HK-2 (cell line): ENCODE measurements around the gene RANBP3.
"Not testable (repeated sequence)": the region's sequence is repeated elsewhere in the genome, so short reads cannot be mapped to it uniquely, and the experiment has no call there.

Experiments
- DNase-seq: peaks from one replicate; pipeline ENCODE4 v3.0.0-alpha.2; 2018; ENCODE audit not compliant: unreplicated experiment

Gene RANBP3

GRCh38 chr19:6006896-6007295, 29.0 kb upstream of the RANBP3 start:
- no peak for DNase-seq

- DNase-seq, result not testable (repeated sequence)
Measured at GRCh38 chr19:6006070-6006446, 28.1 kb upstream of the RANBP3 start.

- no peak for DNase-seq
Measured at GRCh38 chr19:6005321-6006069, 27.6 kb upstream of the RANBP3 start.

GRCh38 chr19:6003976-6004375, 26.0 kb upstream of the RANBP3 start:
- no peak for DNase-seq

DNA sequence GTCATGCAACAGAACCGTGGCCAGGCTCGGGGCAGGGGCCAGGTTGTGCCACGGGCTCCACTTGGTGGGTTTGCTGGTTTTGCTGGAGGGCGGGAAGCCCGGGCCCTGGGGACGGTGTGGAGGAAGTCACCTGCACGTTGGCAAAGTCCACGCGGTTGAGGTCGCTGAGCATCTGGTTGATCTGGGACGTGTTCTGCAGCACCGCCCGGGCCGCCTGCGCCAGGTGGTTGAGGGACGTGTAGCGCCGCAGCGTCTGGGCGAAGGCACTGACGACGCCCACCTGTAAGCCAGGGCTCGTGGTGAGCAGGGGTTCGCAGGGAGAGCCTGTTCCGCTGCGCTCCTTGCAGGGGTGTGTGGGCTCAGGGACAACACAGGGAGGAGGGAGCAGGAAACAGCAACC, 24.7 kb upstream of the RANBP3 start:
- no peak for DNase-seq

GRCh38 chr19:6000228-6000847, 22.4 kb upstream of the RANBP3 start:
- no peak for DNase-seq

DNA sequence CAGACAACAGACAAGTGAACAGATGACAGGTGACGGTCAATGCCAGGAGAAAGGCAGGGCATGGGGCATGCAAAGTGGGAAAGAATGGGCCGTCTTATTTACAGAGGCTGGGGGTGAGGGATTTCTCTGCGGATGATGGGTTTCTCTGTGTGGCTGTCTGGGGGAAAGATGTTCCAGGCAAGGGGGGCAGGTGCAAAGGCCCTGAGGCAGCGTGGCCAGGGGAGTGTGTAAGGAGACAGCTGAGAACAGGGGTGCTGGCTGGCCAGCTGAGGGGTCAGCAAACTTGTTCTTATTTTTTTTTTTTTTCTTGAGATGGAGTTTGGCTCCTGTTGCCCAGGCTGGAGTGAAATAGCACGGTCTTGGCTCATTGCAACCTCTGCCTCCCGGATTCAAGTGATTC, 21.8 kb upstream of the RANBP3 start:
- DNase-seq, result no peak

GRCh38 chr19:5997371-5997770, 19.4 kb upstream of the RANBP3 start:
- DNase-seq, result no peak

- no peak for DNase-seq
Measured at GRCh38 chr19:5996623-5997320, 18.8 kb upstream of the RANBP3 start.

GRCh38 chr19:5996102-5996501, 18.2 kb upstream of the RANBP3 start:
- DNase-seq, result no peak

DNA sequence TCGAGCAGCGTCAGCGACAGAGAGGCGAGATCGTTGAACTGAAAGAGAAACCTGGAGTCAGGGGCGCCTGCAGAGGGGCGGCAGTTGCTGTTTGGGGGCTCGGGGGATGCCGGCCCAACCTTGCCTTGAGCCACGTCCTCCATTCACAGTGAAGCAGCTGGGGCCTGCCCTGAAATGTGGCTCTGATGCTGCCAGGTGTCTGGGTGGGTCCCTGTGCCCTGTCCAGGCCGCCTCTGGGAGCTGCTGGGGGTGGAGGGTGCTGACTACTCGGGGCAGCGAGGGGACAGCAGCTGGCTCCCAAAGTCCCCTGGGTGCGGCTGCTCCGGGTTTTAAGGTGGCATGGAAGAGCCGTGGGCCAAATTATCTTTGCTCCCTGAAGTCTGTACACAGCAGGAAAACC, 17.7 kb upstream of the RANBP3 start:
- no peak for DNase-seq

- DNase-seq, result no peak
Measured at GRCh38 chr19:5994405-5995165, 16.6 kb upstream of the RANBP3 start.

- no peak for DNase-seq
Measured at GRCh38 chr19:5993648-5994358, 15.9 kb upstream of the RANBP3 start.

GRCh38 chr19:5993201-5993600, 15.3 kb upstream of the RANBP3 start:
- DNase-seq, result no peak

DNA sequence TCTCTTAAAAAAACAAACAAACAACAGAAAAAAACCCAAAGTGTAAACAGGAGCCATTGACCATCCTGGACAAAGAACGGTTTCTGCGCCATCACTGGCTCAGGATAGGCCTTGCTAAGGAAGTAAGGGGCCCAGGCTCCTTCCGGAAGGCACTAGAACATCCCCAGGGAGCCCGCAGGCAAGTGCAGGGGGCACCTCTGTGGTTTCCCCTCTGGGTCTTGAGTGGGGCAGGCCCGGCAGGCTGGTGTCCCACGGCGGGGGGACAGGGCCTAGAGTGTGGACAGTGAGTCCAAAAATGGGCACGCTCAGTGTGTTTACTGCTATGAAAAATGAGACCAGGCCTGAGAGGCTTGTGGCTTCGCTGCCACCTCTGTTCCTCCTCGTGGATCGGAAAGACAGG, 14.8 kb upstream of the RANBP3 start:
- no peak for DNase-seq

DNA sequence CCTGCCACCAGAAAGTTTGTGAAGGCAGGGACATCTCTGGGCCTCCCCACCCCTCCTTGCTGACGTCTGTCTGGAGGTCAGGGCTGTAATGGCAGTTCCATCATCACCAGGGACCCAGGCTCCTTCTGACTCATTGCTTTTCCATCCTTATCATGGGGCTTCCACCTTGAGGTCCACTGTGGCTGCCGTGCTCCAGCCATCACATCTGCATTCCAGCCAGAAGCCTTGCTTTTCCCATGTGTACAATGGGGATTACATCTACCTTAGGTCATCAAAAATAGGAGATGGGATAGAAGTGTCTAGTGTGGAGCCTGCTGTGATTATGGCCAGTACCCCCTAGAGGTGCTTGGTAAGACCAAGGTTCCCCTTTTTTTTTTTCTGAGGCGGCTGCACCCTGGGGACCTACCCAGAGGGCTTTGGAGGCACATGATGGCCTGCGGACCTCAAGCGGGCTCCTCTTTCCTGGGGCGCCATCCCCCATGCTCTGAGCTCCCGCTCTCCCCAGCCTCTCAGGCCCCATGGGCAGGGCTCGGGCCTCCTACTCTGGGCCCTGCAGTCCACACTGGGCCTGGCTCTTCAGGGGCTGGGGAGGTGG, 13.4 kb upstream of the RANBP3 start:
- no peak for DNase-seq

GRCh38 chr19:5990289-5990797, 12.4 kb upstream of the RANBP3 start:
- no peak for DNase-seq

DNA sequence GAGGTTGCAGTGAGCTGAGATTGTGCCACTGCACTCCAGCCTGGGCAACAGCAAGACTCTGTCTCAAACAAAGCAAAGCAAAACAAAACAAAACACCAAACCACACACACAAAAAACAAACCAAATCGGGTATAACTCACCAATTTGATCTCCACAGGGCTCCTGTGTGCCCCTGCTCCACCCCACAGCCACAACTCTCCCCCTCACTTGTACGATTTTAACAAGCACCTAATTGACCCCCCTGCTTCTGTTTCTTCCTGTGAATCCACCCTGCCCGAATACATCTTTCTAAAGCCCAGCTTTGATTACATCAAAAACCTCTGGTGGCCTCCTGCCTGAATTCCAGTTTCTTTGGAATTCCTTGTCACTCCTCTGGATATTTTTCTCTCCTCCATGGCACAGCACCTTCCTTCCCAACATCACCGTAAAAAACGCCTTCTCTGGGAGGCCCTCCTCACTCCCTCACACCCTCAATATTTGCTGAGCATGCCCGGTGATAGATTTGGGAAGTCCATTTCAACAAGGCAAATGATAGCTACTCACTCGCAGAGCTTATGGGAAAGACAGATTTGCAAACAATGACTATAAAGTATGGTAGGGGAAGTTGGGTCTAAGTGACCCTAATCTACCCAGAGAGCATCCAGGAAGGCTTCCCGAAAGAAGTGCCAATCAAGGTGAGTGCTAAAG, 11.6 kb upstream of the RANBP3 start:
- DNase-seq, result no peak

DNA sequence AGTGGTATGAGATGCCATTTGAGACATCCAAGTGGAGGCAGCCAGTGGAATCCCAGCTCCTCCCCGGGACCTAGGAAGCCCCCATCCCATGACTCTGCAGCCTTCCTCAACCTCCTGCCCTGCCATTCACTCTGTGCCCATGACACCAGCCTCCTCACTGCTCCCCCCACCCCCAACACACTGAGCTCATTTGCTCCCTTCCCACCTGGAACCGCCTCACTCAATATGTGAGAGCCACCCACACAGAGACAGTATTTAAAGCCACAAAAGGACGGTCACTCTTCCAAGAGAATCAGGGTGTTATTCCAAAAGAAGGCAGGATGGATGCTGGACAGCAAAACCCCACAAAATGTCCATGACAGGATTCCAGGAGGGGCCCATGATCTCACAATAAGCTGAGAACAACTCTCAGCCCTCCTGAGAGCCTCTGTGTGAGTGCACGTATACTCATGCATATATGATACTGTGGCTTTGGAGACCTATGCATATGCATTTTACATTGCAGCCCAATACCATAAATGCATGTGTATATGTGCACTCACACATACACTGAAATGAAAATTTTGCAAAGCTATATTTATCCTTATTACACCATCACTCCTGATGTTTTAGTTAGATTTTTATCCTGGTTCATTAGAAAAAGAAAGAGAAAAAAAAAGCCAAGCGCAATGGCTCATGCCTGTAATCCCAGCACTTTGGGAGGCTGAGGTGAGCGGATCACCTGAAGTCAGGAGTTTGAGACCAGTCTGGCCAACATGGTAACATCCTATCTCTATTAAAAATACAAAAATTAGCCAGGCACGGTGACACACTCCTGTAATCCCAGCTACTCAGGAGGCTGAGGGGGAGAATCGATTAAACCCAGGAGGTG, 10.8 kb upstream of the RANBP3 start:
- DNase-seq, result no peak
